Stimulated activated CD8-positive, alpha-beta memory T cell treated with anti-CD3 and anti-CD28 coated beads, Interleukin-12 subunit alpha, Interleukin-12 subunit beta, amount 100 ng/mL, for 1 hour (primary cell): ENCODE measurements around the gene PCK2.

Experiments used
- DNase-seq: peaks from one replicate; pipeline ENCODE4 v3.0.0-alpha.2; 2020; ENCODE audit warnings: low read depth

PCK2 gene

DNA sequence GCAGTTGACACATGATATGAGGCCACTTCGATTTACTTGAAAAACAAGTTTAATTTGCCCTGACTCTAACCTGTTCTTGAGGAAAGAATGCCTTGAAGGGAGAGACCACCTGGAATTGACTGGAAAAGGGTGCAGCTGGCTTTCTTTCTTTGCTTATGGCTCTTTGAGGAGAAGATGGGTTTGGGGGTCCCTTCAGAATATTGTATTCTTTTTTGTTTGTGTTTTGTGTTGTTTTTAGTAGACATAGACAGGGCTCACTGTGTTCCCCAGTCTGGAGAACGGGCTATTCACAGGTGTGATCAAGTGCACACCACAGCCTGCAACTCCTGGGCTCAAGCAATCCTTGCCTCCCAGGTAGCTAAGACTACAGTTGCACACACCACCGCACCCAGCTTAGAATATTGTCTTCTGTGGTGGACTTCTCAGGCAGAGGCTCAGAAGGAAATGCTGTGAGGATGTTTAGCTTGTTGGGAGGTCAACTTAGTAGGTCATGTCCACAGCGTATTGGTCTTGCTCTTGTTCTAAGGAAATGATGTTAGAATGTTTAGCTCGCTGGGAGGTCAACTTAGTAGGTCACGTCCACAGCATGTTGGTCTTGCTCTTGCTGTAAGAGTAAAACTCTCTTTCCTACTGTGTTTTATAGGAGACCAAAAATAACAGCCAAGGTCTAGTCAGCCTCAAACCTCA lies 22.2 kb downstream of the PCK2 start:
- no peak for DNase-seq

DNA sequence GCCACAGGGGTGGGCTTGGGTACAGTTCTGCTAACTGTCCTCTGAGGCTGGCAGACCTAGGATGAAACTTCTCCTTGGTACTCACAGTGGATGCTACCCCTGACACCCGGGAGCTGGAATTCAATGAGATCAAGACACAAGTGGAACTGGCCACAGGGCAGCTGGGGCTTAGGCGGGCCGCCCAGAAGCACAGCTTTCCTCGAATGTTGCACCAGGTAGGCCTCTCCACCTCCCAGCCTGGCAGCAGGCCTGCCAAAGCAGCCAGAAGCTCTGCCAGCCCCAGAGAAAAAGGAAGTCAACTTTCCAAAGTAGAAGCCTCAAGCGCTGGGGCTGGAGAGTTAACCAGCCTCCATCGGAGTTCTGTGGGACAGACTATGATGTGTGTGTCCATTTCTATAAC lies 23.1 kb downstream of the PCK2 start:
- DNase-seq: no peak

DNA sequence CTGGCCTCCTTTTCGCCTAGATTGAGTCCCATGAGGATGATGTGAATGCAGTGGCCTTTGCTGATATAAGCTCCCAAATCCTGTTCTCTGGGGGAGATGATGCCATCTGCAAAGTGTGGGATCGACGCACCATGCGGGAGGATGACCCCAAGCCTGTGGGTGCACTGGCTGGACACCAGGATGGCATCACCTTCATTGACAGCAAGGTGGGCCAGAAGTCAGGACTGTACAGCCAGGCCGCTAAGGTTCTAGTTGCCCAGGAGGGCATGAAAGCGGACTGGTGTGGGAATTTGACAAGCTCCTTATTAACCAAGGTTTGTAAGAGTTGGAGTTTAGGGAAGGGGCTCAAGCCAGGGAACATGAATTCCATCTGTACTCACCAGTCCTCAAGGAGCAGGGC lies 25.6 kb downstream of the PCK2 start:
- no peak for DNase-seq

DNA sequence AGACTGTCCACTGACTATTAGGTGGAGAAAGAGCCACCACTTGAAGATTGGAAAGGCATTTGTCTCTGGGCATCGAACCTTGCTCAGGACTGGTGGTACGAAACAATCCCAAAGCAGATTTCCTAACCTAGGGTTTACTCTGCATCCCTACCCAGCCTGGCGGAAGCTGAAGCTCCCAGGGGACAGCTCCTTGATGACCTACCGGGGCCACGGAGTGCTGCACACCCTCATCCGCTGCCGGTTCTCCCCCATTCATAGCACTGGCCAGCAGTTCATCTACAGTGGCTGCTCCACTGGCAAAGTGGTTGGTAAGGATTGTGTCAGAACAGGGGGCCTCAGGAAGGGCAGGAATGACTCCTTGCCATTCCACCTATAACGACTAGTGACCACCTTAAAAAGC lies 27.1 kb downstream of the PCK2 start:
- DNase-seq: no peak

DNA sequence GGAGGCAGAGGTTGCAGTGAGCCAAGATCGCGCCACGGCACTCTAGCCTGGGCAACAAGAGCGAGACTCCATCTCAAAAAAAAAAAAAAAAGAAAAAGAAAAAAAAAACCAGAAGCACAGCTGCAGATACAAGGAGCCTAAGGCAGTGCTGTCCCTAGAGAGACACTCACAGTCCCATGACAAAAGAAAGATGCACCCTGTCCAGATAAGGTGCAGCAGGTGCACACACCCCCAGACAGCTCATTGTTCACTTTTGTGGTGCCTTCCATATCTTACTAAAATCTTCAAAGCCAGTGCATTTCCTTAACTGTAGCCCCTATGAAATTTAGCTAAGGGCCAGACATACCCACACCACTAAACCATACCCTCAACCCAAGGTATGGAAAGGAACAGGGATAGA lies 28.3 kb downstream of the PCK2 start:
- no peak for DNase-seq

DNA sequence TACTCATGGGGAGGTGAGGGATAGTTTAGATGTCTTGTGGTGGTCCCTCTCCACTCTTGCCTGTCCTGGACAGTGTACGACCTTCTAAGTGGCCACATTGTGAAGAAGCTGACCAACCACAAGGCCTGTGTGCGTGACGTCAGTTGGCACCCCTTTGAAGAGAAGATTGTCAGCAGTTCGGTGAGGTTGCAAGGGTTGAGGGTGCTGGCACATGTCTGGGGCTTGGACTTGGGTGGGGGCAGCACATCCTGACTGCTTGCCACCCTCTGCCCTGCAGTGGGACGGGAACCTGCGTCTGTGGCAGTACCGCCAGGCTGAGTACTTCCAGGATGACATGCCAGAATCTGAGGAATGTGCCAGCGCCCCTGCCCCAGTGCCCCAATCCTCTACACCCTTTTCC lies 28.8 kb downstream of the PCK2 start:
- DNase-seq: no peak

DNA sequence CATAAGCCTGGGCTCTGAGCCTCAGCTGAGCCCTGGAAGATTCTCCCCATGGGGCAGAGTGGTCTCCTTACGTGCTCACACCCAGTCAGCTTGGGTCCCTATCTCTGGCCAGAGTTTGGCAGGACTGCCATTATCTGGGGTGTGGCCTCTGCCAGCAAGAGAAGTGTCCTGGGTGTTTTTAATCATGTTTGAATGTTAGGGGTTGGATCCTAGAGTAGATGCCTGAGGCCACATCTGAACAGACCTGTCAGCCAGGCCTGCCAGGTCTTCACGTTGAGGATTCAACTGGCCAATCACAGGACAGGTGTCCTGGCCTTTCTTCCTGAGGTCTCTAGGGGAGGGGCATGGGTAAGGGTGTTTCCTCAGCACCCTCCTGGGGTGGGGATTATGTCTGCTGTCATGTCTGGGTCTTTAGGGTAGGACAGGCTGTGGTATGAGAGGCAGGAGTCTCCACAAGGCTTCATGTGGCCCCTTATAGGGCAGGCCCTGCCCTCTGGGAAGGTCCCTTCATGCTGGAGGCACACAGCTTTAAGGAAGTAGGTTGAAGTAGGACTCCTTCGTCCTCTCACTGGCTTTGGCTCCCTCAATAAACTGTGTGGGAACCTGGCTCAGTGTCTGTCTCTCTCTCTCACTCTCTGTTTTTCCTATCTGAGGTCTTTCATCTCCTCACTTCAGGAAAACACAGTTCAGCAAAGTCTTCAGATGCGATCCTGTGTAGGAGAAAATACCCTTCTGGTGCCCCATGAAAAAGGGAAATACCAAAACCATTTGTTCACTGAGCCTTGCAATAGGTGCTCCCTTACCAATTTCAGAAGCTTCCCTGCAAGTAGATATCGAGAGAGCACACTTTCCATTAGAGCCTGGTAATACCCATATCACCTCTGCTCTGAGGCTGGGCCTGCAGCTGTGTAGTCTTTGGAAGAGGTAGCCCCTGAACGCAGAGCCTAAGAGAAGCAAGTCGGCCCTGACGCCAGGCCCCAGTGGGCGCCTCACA lies 29.6 kb downstream of the PCK2 start:
- no peak for DNase-seq

DNA sequence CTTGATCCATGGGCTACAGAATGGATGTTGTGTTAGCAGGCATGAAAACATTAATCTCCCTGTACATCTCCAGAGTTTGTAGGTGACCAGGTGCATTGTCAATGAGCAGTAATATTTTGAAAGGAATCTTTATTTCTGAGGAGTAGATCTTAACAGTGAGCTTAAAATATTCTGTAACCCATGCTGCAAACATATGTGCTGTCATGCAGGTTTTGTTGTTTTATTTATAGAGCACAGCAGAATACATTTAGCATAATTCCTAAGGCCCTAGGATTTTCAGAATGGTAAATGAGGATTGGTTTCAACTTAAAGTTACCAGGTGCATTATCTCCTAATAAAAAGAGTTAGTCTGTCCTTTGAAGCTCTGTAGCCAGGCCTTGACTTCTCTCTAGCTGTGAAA lies 32.8 kb downstream of the PCK2 start:
- no peak for DNase-seq

DNA sequence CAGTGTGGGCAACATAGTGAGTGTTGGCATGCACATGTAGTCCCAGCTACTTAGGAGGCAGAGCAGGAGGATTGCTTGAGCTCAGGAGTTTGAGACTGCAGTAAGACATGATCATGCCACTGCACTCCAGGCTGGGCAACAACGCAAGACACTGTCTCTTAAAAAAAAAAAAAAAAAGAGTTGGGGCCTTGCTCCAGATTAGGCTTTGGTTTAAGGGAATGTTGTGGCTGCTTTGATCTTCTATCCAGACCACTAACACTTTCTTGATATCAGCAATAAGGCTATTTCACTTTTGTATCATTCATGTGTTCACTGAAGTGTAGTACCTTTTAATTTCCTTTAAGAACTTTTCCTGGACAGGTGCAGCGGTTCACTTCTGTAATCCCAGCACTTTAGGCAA lies 33.6 kb downstream of the PCK2 start:
- no peak for DNase-seq

DNA sequence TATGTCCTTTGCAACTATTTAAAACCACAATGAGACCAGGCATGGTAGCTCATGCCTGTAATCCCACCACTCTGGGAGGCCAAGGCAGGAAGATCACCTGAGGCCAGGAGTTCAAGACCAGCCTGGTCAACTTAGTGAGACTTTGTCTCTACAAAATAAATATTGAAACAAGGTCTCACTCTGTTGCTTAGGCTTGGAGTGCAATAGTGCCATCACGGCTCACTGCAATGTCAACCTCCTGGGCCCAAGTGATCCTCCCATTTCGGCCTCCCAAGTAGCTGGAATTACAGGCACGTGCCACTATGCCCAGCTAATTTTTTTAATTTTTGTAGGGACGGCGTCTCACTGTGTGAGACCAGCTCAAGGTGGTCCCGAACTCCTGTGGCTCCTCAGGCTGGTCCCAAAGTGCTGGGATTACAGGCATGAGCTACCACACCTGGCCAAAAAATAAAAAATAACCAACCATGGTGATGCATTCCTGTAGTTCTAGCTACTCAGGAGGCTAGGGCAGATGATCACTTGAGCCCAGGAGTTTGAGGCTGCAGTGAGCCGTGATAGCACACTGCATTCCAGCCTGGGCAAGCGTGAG lies 35.4 kb downstream of the PCK2 start:
- DNase-seq: no peak

DNA sequence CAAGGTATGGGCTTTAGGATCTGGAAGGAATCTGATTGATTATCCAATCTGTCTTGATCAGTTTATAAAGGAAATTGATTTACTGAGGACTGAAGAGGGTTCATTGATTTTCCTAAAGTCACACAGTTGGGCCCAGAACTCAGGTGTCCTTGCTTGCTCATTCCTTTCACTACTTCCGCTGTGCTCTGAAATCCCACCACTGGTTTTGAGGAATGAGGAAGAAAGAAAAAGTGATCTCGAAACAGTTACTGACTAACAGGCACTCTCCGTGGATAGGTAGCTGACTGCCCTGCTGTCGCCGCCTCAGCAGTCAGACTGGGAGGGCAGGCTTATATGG lies 36.2 kb downstream of the PCK2 start, which contains the start of gene FITM1:
TSS of gene FITM1 (plus strand) at position 280 of the 337 bp plus-strand sequence. CDS start 905 bp downstream, outside the sequence.
- no peak for DNase-seq

DNA sequence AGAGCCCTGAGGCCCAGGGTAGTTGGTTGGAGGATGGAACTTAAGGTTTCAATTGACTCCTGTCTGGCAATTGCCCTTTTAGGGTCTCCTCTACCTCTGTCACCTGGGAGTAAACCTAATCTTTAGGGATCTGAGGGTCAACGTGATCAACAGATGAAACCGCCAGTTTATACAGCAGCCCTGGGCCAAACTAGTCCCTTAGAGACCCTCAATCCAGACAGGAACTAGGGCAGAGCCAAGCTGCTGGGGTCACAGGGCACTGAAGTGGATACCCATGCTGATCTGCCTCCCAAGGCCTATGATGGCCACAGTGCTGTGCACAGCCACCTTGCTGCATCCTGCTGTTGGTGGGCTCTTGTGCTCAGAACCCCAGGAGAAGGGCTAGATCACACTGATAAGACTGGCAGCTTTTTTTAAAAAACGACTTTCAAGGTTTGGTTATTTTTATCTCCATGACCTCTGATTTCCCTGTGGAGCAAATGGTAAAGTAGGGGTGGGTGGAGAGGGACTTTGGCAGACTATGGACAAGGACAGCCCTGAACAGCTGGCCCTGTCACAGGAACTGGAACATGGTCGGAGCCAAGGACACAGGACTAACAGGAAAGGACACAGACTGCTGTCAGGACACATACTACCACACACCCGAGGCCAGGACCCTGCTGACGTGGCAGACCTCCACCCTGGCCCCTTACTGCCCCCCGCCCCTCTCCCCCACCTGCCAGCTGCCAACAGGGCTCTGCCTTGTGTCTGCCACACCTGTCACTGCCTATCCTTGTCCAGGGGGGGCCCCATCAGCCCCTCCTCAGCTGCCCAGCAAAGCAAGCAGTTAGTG lies 36.8 kb downstream of the PCK2 start:
- DNase-seq: no peak

DNA sequence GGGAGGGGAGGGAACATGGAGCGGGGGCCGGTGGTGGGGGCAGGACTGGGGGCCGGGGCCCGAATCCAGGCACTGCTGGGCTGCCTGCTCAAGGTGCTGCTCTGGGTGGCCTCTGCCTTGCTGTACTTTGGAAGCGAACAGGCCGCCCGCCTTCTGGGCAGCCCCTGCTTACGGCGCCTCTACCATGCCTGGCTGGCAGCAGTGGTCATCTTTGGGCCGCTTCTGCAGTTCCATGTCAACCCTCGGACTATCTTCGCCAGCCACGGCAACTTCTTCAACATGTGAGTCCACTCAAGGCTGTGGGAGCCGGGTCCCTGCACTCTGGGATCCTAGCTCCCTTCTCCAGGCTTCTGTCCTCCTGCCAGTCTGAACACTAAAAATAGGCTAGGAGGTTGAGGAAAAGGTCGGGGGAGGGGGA lies 37.4 kb downstream of the PCK2 start:
- no peak for DNase-seq

DNA sequence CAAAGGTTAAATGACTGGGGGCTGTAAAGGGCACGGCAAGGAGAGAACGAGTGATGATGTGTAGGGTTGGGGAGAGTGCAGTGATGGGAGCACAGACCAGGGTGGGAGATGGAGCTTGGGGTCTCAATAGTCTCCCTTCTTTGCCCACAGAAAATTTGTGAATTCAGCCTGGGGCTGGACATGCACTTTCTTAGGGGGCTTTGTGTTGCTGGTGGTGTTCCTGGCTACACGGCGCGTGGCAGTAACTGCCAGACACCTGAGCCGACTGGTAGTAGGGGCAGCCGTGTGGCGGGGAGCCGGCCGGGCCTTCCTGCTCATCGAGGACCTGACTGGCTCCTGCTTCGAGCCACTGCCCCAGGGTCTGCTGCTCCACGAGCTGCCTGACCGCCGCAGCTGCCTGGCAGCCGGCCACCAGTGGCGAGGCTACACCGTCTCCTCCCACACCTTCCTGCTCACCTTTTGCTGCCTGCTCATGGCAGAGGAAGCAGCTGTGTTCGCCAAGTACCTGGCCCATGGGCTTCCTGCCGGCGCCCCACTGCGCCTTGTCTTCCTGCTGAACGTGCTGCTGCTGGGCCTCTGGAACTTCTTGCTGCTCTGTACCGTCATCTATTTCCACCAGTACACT lies 38.1 kb downstream of the PCK2 start:
- DNase-seq: no peak

DNA sequence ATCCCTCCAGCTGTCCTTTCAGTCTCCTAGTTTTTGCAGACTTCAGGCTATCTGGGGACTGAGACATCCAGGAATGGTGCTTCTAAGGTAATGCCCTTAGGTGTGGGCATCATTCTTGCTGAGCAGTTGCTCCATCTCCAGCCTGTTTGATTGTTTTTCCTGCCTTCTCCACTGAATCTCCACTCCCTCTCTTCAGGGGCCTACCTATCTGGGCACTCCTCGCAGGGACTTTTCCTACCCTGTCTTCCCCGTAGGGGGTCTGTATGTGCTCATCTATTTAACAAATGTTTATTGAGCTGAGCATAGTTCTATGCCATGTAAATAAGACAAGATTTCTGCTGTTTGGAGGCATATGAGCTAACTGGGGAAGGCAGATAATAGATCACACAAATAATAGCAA lies 38.9 kb downstream of the PCK2 start:
- no peak for DNase-seq

DNA sequence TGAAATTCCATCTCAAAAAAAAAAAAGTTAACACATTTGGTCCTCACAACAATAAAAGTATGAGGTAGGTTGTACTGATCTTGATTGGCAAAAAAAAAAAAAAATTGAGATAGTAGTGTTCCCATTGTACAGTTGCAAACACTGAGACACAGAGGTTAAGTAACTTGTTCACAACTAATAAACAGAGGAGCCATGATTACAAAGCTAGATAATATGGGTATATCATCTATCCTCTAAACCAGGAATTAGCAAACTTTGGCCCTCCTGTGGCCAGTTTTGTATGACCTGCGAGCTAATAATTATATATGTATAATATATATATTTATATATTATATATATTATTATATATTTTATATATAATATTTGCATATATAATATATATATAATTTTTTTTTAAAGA lies 39.6 kb downstream of the PCK2 start:
- DNase-seq: no peak

DNA sequence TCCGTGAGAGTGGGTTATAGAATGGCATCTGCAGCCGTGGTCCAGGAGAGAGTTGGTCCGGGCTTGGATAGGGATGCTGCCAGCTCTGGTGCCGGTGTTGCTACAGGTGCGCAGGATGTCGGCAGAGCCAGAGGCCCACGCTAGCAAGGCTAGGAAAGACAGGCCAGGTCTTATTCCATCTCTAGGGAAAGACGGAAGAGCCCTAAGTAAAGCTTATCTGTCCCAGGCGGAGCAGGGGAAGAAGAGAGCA lies 41.4 kb downstream of the PCK2 start:
- DNase-seq: no peak

DNA sequence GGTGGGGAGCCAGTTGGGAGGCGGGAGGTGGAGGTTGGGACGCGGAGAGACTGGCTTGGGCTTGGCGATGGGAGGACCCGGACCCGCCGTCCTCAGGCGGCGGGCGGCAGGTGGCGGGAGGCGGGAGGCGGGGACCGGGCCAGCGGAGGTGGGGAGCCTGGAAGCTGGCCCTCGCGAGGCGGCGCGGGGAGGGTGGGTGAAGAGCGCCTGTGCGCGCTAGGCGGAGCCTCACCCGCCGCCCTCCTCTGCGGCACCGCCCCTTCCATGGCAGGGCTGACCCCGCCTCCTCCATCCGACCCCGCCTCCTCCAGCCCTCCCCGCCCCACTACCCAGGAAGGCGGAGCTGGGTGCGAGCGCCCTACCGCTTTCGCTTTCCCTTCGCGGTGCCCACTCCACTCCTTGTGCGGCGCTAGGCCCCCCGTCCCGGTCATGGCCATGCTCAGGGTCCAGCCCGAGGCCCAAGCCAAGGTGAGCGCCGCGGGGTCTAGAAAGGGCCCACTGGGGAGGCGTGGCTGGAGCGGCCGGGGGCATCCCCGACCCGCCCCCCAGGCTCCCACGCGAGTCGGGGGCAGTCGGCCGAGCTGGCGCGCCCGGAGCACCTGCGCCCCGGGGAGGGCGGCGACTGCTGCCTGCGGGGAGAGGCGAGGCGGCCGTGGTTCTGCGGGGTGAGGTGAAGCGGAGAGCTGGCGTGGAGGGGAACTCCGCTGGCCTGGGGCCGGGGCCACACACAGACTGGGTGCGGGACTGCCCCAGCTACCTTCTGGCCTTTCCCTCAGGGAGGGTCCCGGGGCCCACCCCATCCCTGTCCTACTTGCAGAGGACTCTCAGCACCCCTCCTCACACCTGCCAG lies 41.9 kb downstream of the PCK2 start, which contains the start of gene PSME1:
TSS of gene PSME1 (plus strand) at position 361 of the 850 bp plus-strand sequence. CDS start at position 430, 69 bp downstream.
- DNase-seq: peak; percentile 89

DNA sequence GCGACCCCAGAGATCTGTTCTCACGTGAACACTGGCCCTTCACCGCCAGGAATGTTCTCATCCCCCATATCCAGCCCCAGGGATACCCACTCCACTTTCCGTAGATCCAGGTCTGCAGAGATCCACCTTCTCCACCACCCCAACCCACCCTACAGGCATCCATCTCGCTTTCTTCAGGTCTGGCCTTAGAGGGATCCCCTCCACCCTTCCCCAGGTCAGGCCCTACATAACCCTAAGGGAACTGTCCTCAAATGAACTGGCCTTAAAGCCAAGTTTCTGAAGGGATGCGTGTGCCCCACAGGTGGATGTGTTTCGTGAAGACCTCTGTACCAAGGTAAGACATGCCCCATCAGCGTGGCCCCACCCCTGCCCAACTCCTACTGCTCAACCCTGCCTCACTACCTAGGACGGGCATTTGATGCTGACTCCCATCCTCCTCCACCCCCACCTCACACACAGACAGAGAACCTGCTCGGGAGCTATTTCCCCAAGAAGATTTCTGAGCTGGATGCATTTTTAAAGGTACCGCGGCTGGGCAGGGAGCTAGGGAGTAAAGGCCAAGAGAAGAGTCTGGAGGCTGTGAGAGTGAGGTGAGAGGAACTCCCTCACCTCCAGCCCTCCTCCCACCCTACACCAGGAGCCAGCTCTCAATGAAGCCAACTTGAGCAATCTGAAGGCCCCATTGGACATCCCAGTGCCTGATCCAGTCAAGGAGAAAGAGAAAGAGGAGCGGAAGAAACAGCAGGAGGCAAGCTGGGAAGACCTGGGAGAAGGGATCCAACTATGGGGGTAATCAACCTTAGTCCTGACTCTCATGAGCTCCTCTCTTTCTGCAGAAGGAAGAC lies 42.8 kb downstream of the PCK2 start:
- DNase-seq: no peak
